HG02852 (cell line): ENCODE data around the gene LMF2.

ENCODE experiments used
- ATAC-seq: cut with Tn5 transposase; IDR thresholded peaks from one replicate; pipeline ENCODE4 v1.9.1; 2021; ENCODE audit warnings: mild to moderate bottlenecking, moderate library complexity; ENCODE audit not compliant: unreplicated experiment

Gene LMF2

GRCh38 chr22:50468626-50469025 is 38.9 kb downstream of the LMF2 start:
- no peak for ATAC-seq

- ATAC-seq: no peak
Observed at GRCh38 chr22:50467773-50468440, 39.6 kb downstream of the LMF2 start.

- no peak for ATAC-seq
Observed at GRCh38 chr22:50467341-50467740, 40.2 kb downstream of the LMF2 start.

- ATAC-seq: no peak
Observed at GRCh38 chr22:50465066-50465930, 42.2 kb downstream of the LMF2 start.

GRCh38 chr22:50464451-50464850 is 43.1 kb downstream of the LMF2 start:
- no peak for ATAC-seq

GRCh38 chr22:50463188-50463900 is 44.2 kb downstream of the LMF2 start:
- no peak for ATAC-seq

- ATAC-seq: no peak
Observed at GRCh38 chr22:50461979-50462540, 45.4 kb downstream of the LMF2 start.

- no peak for ATAC-seq
Observed at GRCh38 chr22:50461536-50461935, 46.0 kb downstream of the LMF2 start.

- no peak for ATAC-seq
Observed at GRCh38 chr22:50460938-50461337, 46.6 kb downstream of the LMF2 start.

- no peak for ATAC-seq
Observed at GRCh38 chr22:50459496-50460140, 47.9 kb downstream of the LMF2 start.

GRCh38 chr22:50459016-50459415 is 48.5 kb downstream of the LMF2 start:
- ATAC-seq: no peak

GRCh38 chr22:50456466-50457234 is 50.9 kb downstream of the LMF2 start:
- no peak for ATAC-seq

- no peak for ATAC-seq
Observed at GRCh38 chr22:50456026-50456425, 51.5 kb downstream of the LMF2 start.

GRCh38 chr22:50455201-50455600 is 52.3 kb downstream of the LMF2 start:
- no peak for ATAC-seq

GRCh38 chr22:50454556-50455075 is 52.9 kb downstream of the LMF2 start:
- no peak for ATAC-seq
